Panc1 (cell line): Measurements from ENCODE around the gene PTER.

Source experiments
- CTCF ChIP-seq: fragments of 450-650 bp; IDR thresholded peaks from 2 replicates; pipeline ENCODE4 v1.5.1; 2017; ENCODE audit warnings: mild to moderate bottlenecking
- POLR2AphosphoS5 ChIP-seq: IDR thresholded peaks from 2 replicates; pipeline ENCODE4 v1.6.1; 2012; ENCODE audit warnings: mild to moderate bottlenecking, low read depth, low read length, moderate library complexity
- REST ChIP-seq, 2 experiments: IDR thresholded peaks; 2 replicates each; pipeline ENCODE4 v1.6.1; 2011 to 2012; ENCODE audit warnings: low read depth in 2 of 2, control low read depth in 1 of 2, low read length in 1 of 2, mild to moderate bottlenecking in 1 of 2, moderate library complexity in 1 of 2; ENCODE audit not compliant: insufficient read depth in 1 of 2
- TCF7L2 ChIP-seq: IDR thresholded peaks from 2 replicates; pipeline ENCODE4 v1.6.1; 2011; ENCODE audit warnings: mild to moderate bottlenecking, low read depth, low read length, inconsistent platforms

GRCh38 chr10:16439295-16439694 is 2.5 kb downstream of the PTER start:
- TF ChIP-seq CTCF (no peak), POLR2AphosphoS5 (no peak), REST (IDR thresholded peaks at IDR 0.05; ENCODE audit: insufficient read depth in 1 of 2, low read depth in 2 of 2, low read length in 1 of 2) (no peak), TCF7L2 (no peak)
